Measurements from ENCODE around the gene FHAD1. TPM values are rescaled to one million over a fixed set of nuclear protein-coding genes. Genes with fewer than 3 reads are reported as not detected.

The FHAD1 gene
- total RNA-seq, 2 experiments from 2014 or later = not detected

DNA sequence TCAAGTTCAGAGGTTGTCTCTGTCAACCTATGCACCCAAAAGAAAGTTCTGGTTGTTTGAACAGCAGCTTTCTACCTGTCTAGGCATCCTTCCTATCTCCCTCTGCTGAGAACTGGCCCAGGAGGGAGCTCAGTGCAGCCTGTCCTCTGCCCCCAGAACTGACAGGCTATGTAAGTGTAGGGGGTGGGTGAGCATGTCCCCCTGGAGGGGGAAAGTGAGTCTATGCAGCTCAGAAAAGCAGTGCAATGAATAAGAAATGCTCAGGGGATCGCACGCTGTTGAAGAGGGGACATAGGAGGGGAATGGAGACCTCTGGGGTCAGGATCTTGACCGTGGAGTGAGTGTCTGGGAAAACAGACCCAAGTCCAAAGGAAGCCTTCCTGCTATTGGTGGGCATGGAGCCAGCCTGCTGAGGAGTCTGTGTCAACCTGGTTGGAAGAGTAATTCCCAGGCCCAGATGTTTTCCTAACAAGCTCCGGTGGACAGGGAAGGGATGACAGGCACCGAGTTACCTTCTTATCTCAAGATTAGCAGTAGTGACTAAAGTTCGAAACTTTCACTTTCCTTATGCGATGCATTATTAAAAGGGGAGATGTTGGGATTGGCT lies 26.1 kb upstream of the FHAD1 start:
- Mint-ChIP-seq H3K27me3 (peaks cover 38% of the 10 kb centered on the region), H3K4me3 (no peak overlapping the region), H3K9me3 (no peaks in the 10 kb centered on the region), H3K27ac (no peak overlapping the region), H3K4me1 (ENCODE audit: low read depth) (no peaks in the 10 kb centered on the region), H3K36me3 (ENCODE audit: low read depth) (no peaks in the 10 kb centered on the region)
- intact Hi-C loops (cut with DNase I, micrococcal nuclease) = no loop called here
- H3K4me1 ChIP-seq (ENCODE audit: insufficient read depth, low read length) = no peaks in the 10 kb centered on the region
- H3K36me3 ChIP-seq (ENCODE audit: insufficient read depth, low read length) = no peaks in the 10 kb centered on the region
- DNase-seq (no peak), ATAC-seq (ENCODE audit: poor library complexity) (no peak)
- no peak overlapping the region for H3K27ac ChIP-seq (ENCODE audit: low read depth in 1 of 2, low read length in 2 of 2)
- TF ChIP-seq, protein P1, sequence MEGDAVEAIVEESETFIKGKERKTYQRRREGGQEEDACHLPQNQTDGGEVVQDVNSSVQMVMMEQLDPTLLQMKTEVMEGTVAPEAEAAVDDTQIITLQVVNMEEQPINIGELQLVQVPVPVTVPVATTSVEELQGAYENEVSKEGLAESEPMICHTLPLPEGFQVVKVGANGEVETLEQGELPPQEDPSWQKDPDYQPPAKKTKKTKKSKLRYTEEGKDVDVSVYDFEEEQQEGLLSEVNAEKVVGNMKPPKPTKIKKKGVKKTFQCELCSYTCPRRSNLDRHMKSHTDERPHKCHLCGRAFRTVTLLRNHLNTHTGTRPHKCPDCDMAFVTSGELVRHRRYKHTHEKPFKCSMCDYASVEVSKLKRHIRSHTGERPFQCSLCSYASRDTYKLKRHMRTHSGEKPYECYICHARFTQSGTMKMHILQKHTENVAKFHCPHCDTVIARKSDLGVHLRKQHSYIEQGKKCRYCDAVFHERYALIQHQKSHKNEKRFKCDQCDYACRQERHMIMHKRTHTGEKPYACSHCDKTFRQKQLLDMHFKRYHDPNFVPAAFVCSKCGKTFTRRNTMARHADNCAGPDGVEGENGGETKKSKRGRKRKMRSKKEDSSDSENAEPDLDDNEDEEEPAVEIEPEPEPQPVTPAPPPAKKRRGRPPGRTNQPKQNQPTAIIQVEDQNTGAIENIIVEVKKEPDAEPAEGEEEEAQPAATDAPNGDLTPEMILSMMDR (IDR thresholded peaks at IDR 0.05) = no peak
- peaks cover 0 to 6% of the 10 kb centered on the region in 2 experiments for H3K27me3 ChIP-seq (ENCODE audit: control insufficient read depth in 1 of 2, insufficient read depth in 2 of 2, low read length in 2 of 2)
- H3K9me3 ChIP-seq (ENCODE audit: control insufficient read depth in 1 of 2, insufficient read depth in 1 of 2, low read length in 2 of 2) = no peaks in the 10 kb centered on the region
- POLR2A ChIA-PET = no interaction called here
- H3K4me3 ChIP-seq (ENCODE audit: low read length) = no peak overlapping the region
- CTCF ChIA-PET = no interaction called here

DNA sequence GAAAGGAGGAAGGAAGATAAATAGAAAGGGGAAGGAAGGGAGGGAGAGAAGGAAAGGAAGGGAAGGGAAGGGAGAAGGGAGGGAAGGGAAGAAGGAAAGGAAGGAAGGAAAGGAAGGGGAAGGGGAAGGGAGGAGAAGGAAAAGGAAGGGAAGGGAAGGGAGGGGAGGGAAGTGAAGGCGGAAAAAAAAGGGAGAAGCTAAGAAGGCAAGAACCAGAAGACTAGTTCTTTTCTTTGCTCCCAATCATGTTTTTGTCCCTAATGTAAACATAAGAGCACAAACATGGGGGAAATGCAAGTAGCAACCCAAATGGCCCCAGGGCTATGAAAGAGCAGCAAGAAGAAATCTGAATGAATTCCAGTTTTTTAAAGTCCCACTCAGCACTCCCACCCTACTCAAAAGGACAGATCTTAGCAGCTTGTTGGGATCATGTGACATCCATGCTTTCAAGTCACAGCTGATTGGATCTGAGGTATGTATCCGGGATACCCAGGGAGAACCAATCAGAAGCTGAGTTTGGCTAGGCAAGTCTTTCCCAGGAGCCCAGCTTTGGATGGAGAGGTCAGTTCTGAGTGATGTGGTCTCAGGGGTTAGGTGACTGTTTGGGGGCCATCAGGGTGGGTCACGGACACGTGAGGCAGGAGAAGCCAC lies 24.2 kb upstream of the FHAD1 start:
- no peak overlapping the region for H3K4me3 ChIP-seq (ENCODE audit: low read length)
- Mint-ChIP-seq H3K36me3 (ENCODE audit: low read depth) (no peaks in the 10 kb centered on the region), H3K27ac (no peak overlapping the region), H3K4me3 (no peak overlapping the region), H3K9me3 (no peaks in the 10 kb centered on the region), H3K27me3 (peaks cover 40% of the 10 kb centered on the region), H3K4me1 (ENCODE audit: low read depth) (no peaks in the 10 kb centered on the region)
- intact Hi-C loops (cut with DNase I, micrococcal nuclease) = no loop called here
- TF ChIP-seq, protein P1 (IDR thresholded peaks at IDR 0.05) = no peak
- peaks cover 0 to 6% of the 10 kb centered on the region in 2 experiments for H3K27me3 ChIP-seq (ENCODE audit: control insufficient read depth in 1 of 2, insufficient read depth in 2 of 2, low read length in 2 of 2)
- H3K4me1 ChIP-seq (ENCODE audit: insufficient read depth, low read length) = no peaks in the 10 kb centered on the region
- no peak for ATAC-seq (ENCODE audit: poor library complexity)
- no peak for DNase-seq
- ChIA-PET CTCF (no interaction called here), POLR2A (no interaction called here)
- H3K9me3 ChIP-seq (ENCODE audit: control insufficient read depth in 1 of 2, insufficient read depth in 1 of 2, low read length in 2 of 2) = no peaks in the 10 kb centered on the region
- no peak overlapping the region for H3K27ac ChIP-seq (ENCODE audit: low read depth in 1 of 2, low read length in 2 of 2)
- H3K36me3 ChIP-seq (ENCODE audit: insufficient read depth, low read length) = no peaks in the 10 kb centered on the region

DNA sequence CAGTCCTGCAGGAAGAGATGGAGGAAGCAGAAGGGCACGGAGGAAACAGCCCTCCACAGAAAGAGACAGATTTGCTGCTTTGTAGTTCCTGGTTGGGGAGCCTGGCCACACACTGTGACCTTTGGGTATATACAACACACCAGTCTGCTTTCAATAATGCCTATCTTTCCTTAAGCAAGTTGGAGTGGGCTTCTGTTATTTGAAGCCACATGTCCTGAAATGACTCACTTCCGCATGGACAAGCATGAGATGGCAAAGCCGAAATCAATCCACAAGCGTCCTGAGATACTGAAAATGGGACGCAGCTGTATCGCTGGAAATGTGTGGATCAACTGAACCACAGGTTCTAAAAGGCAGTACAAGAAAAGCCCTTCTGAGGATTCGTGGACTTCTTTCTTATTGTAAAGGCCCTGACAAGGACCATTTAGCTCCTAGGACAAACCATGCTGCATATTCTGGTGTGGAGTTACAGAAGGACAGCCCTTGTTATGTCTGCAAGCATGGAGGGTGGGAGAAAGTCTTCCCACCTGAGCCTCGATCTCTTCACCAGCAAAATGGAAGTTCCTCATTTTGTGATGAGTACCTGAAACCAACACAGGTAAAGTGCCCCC lies 22.7 kb upstream of the FHAD1 start:
- H3K27me3 Mint-ChIP-seq = peaks cover 34% of the 10 kb centered on the region
- Histone ChIP-seq H3K9me3 (ENCODE audit: control insufficient read depth in 1 of 2, insufficient read depth in 1 of 2, low read length in 2 of 2) (no peaks in the 10 kb centered on the region), H3K27me3 (ENCODE audit: control insufficient read depth in 1 of 2, insufficient read depth in 2 of 2, low read length in 2 of 2) (peaks cover 0 to 3% of the 10 kb centered on the region in 2 experiments), H3K4me3 (ENCODE audit: low read length) (no peak overlapping the region), H3K4me1 (ENCODE audit: insufficient read depth, low read length) (no peaks in the 10 kb centered on the region), H3K27ac (ENCODE audit: low read depth in 1 of 2, low read length in 2 of 2) (no peak overlapping the region), H3K36me3 (ENCODE audit: insufficient read depth, low read length) (no peaks in the 10 kb centered on the region)
- TF ChIP-seq, protein P1 (IDR thresholded peaks at IDR 0.05) = no peak
- H3K4me3 Mint-ChIP-seq = no peak overlapping the region
- POLR2A ChIA-PET = no interaction called here
- H3K27ac Mint-ChIP-seq = no peak overlapping the region
- CTCF ChIA-PET = no interaction called here
- ATAC-seq (ENCODE audit: poor library complexity) (no peak), DNase-seq (peak in 2 of 14 experiments; percentile 34 to 38)
- no peaks in the 10 kb centered on the region for H3K36me3 Mint-ChIP-seq (ENCODE audit: low read depth)
- H3K9me3 Mint-ChIP-seq = no peaks in the 10 kb centered on the region
- H3K4me1 Mint-ChIP-seq (ENCODE audit: low read depth) = no peaks in the 10 kb centered on the region
- intact Hi-C loops (cut with DNase I, micrococcal nuclease) = no loop called here

Data from CD4-positive, alpha-beta T cell (primary cell).